ENCODE results near the gene ASCL5.
A peak's percentile ranks its signal among the peaks of the same experiment; 100 is the strongest.

The ASCL5 gene, protein sequence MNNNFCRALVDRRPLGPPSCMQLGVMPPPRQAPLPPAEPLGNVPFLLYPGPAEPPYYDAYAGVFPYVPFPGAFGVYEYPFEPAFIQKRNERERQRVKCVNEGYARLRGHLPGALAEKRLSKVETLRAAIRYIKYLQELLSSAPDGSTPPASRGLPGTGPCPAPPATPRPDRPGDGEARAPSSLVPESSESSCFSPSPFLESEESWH

DNA sequence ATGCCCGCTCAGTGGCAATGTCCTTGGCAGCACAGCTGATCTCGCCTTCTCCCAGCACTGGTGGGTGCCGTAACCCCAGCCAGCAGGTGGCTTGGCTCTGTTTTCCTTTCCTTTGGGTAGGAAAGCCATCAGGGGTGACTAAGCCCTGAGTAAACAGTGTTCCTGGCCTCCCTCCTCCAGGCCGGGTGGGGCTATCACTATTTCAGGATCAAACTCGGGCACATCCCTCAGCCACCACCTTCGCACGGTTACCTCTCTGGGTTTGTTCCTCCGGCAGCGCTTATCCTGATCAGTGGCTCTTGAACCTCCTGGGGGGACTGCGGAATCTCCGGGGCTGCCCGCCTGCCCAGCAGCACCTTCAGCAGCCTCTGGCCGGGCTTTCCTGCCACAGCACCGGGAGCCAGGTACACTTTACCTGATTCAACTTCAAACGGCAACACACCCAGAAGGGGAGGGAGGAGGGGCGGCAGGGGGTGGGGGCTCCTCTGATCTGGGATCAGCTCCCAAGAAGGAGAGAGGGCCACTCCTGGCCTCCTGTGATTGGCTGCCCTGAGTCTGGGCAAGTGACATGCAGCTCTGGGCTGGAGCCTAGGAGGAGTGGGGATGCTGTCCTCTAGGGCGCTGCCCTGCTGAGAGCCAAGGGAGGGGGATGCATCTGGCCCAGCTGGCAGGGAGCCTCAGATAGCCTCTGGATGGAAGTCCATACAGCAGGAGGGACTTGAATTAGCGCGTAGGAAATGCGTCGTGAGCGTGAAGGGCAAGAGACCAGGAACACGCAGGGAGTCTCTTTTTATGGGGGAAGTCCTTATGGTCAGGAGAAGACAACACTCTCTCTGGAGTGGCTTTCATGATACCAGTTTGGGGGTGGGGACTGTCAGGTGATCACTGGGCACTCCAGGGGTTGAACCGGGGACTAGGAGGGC lies at the start of gene ASCL5:
ASCL5 (minus strand) TSS at position 353 of the 923 bp plus-strand sequence. CDS start 11,812 bp downstream, outside the sequence.
- TF ChIP-seq CTCF (conservative IDR thresholded peaks at IDR 0.05; ENCODE audit: low read depth, low read length): no peak
- DNase-seq (ENCODE audit: low read depth): no peak
- H3K4me3 ChIP-seq (ENCODE audit: low read depth, low read length): no peak within 1 kb of the TSS

- TF ChIP-seq CTCF (conservative IDR thresholded peaks at IDR 0.05; ENCODE audit: low read depth, low read length): no peak
- no peak for DNase-seq (ENCODE audit: low read depth)
- H3K4me3 ChIP-seq (ENCODE audit: low read depth, low read length): no peak overlapping the region
Observed at GRCh38 chr1:201175820-201176500, 49.0 kb upstream of the ASCL5 start.

DNA sequence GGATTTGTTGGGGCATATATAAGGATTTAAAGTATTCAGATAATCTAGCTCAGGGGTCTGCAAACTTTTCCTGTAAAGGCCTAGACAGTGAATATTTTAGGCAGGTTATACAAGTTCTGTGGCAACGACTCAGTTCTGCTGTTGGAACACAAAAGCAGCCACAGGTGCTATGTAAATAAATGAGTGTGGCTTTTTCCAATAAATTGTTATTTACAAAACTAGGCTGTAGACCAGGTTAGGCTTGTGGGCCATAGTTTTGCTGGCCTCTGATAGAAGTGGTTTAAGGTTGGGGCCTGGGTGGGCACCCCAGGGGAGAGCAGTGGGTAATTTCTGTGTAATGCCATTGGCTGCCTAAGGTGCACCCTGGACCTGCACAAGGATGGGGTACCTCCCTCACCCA lies 46.8 kb upstream of the ASCL5 start:
- H3K4me3 ChIP-seq (ENCODE audit: low read depth, low read length): no peak overlapping the region
- no peak for TF ChIP-seq CTCF (conservative IDR thresholded peaks at IDR 0.05; ENCODE audit: low read depth, low read length)
- DNase-seq (ENCODE audit: low read depth): no peak

GRCh38 chr1:201172999-201173610 lies 46.1 kb upstream of the ASCL5 start:
- no peak for TF ChIP-seq CTCF (conservative IDR thresholded peaks at IDR 0.05; ENCODE audit: low read depth, low read length)
- DNase-seq (ENCODE audit: low read depth): peak; percentile 70
- H3K4me3 ChIP-seq (ENCODE audit: low read depth, low read length): no peak overlapping the region

- no peak for DNase-seq (ENCODE audit: low read depth)
- H3K4me3 ChIP-seq (ENCODE audit: low read depth, low read length): no peak overlapping the region
- no peak for TF ChIP-seq CTCF (conservative IDR thresholded peaks at IDR 0.05; ENCODE audit: low read depth, low read length)
Observed at GRCh38 chr1:201172326-201172725, 45.3 kb upstream of the ASCL5 start.

- H3K4me3 ChIP-seq (ENCODE audit: low read depth, low read length): peak overlapping the region; percentile 51
- peak; percentile 33 for TF ChIP-seq CTCF (conservative IDR thresholded peaks at IDR 0.05; ENCODE audit: low read depth, low read length)
- DNase-seq (ENCODE audit: low read depth): peak; percentile 85
Observed at GRCh38 chr1:201171063-201172036, 44.4 kb upstream of the ASCL5 start.

Measured in choroid plexus epithelial cell (primary cell).